ENCODE results near the gene IDE. TPM values are rescaled to one million over a fixed set of nuclear protein-coding genes. Genes with fewer than 3 reads are reported as not detected.
A peak's percentile ranks its signal among the peaks of the same experiment; 100 is the strongest.

Gene IDE
- total RNA-seq, 6 experiments from 2014 or later, result 35.4 to 46.5 (median 39.9) TPM

DNA sequence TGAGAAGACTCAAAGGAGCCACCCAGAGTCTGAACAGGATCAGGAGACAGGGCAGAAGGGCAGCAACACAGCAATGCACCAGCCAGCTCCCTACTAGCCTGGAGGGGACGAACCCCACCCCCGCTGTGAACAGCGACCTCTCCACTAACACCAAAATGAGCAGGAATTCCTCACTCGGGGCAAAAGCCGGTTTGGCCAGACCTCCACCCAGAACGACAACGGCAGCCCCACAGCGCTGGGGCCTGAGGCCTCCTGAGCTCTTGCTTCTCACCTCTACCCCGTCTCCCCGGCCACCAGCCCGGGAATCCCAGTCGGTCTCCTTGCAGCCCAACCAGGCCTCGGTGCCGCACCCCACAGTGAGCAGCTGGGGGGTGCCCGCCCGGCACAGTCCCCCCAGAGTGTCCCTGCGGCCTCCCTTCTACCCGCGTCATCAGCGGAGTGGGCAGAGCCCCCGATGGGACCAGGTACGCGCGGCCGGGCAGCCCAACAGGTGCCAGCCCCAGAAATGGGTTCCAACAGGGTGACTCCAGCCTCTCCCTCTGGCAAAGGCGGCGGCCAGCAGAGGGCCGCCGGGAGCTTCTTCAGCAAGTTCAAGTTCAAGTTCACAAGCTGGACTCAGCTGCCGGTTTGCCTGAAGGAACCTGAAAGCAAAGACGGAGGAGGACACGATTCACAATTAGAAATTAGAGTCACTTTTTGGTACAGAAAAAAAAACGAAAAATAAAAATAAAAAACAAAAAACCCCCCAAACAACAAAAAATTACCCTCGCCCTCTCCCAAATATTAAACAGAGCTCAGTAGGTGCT, 153.9 kb downstream of the IDE start:
- H3K27ac Mint-ChIP-seq, result no peak overlapping the region
- no peaks in the 10 kb centered on the region for H3K9me3 Mint-ChIP-seq
- H3K27me3 Mint-ChIP-seq (ENCODE audit: insufficient read depth), result peaks cover 16% of the 10 kb centered on the region; the same call in 1 of the 2 replicates
- H3K4me3 Mint-ChIP-seq, result peak overlapping the region; percentile 53; the same call in 1 of the 2 replicates
- no peaks in the 10 kb centered on the region for H3K4me1 Mint-ChIP-seq (ENCODE audit: low read depth)
- DNase-seq, result no peak
- no peaks in the 10 kb centered on the region for H3K36me3 Mint-ChIP-seq (ENCODE audit: low read depth)
- TF ChIP-seq, protein P1, sequence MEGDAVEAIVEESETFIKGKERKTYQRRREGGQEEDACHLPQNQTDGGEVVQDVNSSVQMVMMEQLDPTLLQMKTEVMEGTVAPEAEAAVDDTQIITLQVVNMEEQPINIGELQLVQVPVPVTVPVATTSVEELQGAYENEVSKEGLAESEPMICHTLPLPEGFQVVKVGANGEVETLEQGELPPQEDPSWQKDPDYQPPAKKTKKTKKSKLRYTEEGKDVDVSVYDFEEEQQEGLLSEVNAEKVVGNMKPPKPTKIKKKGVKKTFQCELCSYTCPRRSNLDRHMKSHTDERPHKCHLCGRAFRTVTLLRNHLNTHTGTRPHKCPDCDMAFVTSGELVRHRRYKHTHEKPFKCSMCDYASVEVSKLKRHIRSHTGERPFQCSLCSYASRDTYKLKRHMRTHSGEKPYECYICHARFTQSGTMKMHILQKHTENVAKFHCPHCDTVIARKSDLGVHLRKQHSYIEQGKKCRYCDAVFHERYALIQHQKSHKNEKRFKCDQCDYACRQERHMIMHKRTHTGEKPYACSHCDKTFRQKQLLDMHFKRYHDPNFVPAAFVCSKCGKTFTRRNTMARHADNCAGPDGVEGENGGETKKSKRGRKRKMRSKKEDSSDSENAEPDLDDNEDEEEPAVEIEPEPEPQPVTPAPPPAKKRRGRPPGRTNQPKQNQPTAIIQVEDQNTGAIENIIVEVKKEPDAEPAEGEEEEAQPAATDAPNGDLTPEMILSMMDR (IDR thresholded peaks at IDR 0.05), result peak; percentile 61

DNA sequence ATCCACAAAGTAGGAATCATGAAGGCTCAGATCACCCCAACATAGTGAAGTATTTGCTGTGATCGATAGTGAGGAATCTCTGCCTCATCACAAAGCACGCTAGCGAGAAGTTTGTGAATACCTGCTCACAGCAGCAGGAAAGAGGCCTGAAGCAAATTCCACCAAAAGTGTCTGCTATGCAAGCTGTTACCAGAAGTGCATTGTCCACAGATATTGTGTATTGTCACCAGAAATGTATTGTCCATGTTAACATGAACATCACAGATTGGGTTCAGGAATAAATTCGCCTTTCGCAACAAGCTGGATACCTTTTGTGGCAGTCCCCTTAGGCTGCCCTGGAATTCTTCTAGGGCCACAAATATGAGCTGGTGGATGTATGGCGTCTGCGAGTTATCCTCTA, 155.0 kb downstream of the IDE start:
- H3K4me1 Mint-ChIP-seq (ENCODE audit: low read depth), result no peaks in the 10 kb centered on the region
- no peaks in the 10 kb centered on the region for H3K9me3 Mint-ChIP-seq
- no peak overlapping the region for H3K27ac Mint-ChIP-seq
- H3K4me3 Mint-ChIP-seq, result no peak overlapping the region
- no peak for DNase-seq
- TF ChIP-seq, protein P1 (IDR thresholded peaks at IDR 0.05), result no peak
- peaks cover 16% of the 10 kb centered on the region; the same call in 1 of the 2 replicates for H3K27me3 Mint-ChIP-seq (ENCODE audit: insufficient read depth)
- H3K36me3 Mint-ChIP-seq (ENCODE audit: low read depth), result no peaks in the 10 kb centered on the region

DNA sequence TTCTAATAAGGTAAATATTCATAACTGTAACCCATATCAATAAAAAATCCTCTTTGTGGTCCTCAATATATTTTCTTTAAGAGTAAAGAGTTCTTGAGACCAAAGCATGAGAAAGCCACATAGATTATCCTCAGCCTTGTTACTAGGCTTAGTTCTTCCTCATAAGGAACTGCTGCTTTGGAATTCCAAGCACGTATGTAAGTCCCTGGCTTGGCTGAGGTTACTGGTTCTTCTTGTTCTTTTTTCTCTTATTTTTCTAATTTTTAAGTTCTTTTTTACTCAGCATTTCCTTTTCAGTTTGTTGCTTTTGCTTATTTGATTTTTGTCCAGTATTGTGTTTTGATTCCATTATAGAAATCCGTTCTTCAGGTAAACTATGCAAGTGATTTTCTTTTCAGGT, 155.7 kb downstream of the IDE start:
- no peak for DNase-seq
- no peaks in the 10 kb centered on the region for H3K4me1 Mint-ChIP-seq (ENCODE audit: low read depth)
- H3K9me3 Mint-ChIP-seq, result no peaks in the 10 kb centered on the region
- H3K27ac Mint-ChIP-seq, result no peak overlapping the region
- H3K4me3 Mint-ChIP-seq, result no peak overlapping the region
- peaks cover 17% of the 10 kb centered on the region for H3K27me3 Mint-ChIP-seq (ENCODE audit: insufficient read depth)
- no peaks in the 10 kb centered on the region for H3K36me3 Mint-ChIP-seq (ENCODE audit: low read depth)
- TF ChIP-seq, protein P1 (IDR thresholded peaks at IDR 0.05), result no peak

DNA sequence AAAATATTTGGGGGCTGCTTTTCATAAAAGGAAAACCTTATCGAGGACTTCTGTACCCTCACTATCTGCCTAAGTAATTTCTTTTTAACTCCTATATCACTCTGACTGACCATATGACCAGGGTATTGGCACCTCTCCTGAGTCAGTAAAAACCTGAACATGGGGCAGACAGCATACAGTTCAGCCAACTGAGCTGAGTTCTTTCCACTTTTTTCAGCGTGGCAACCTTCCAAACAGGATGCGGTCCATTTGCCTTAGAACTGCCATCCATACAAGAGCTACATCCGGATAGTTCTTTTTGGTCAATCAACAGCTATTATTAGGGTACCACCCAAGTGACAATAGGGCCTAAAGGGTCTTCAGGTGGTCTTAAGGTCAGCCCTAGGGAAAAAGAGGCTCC, 160.4 kb downstream of the IDE start:
- TF ChIP-seq, protein P1 (IDR thresholded peaks at IDR 0.05), result no peak
- no peak overlapping the region for H3K4me3 Mint-ChIP-seq
- no peaks in the 10 kb centered on the region for H3K9me3 Mint-ChIP-seq
- peaks cover 19% of the 10 kb centered on the region for H3K27me3 Mint-ChIP-seq (ENCODE audit: insufficient read depth)
- H3K27ac Mint-ChIP-seq, result no peak overlapping the region
- no peak for DNase-seq
- H3K36me3 Mint-ChIP-seq (ENCODE audit: low read depth), result no peaks in the 10 kb centered on the region
- H3K4me1 Mint-ChIP-seq (ENCODE audit: low read depth), result no peaks in the 10 kb centered on the region

DNA sequence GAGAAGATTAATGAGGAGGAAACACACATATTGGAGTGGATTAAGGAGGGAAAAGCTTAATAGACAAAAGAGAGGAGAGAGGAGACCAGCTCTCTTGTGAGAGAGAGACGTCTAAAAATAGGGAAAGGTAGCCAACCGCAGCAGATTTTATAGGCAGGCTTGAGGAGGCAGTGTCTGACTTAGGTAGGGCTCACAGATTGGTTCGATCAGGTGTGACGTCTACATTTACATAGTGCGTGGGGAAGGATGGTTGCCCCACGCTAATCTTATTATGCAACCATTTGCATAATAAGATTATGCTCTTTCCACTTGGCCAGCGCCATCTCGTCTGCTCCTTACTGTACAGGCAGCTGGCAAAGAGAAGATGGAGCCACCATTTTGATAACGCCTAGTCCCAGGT, 160.9 kb downstream of the IDE start:
- TF ChIP-seq, protein P1 (IDR thresholded peaks at IDR 0.05), result no peak

More for the DNA sequence above, 160.9 kb downstream of the IDE start:
- no peaks in the 10 kb centered on the region for H3K36me3 Mint-ChIP-seq (ENCODE audit: low read depth)
- H3K27ac Mint-ChIP-seq, result no peak overlapping the region
- H3K4me1 Mint-ChIP-seq (ENCODE audit: low read depth), result peaks cover under 1% of the 10 kb centered on the region; the same call in 1 of the 2 replicates
- peaks cover 18% of the 10 kb centered on the region for H3K27me3 Mint-ChIP-seq (ENCODE audit: insufficient read depth)
- H3K9me3 Mint-ChIP-seq, result no peaks in the 10 kb centered on the region
- DNase-seq, result no peak
- H3K4me3 Mint-ChIP-seq, result no peak overlapping the region
